HepG2 (cell line): ENCODE measurements around the gene PAQR3. TPM values are rescaled to one million over a fixed set of nuclear protein-coding genes. Genes with fewer than 3 reads are reported as not detected.
A peak's percentile ranks its signal among the peaks of the same experiment; 100 is the strongest.

ENCODE experiments used
- ATAD3A ChIP-seq: sonication (generic); formaldehyde crosslinking; IDR thresholded peaks from 2 replicates; pipeline ENCODE4 v1.4.0; 2020; ENCODE audit warnings: missing genetic modification reagents
- GABPB1 ChIP-seq: IDR thresholded peaks from 2 replicates; pipeline ENCODE4 v1.6.1; 2016; ENCODE audit warnings: mild to moderate bottlenecking, missing genetic modification reagents, moderate library complexity, missing compliant biosample characterization
- GATAD2A ChIP-seq: IDR thresholded peaks from 2 replicates; pipeline ENCODE4 v1.6.1; 2016
- HIC2 ChIP-seq: sonication (generic); formaldehyde crosslinking; IDR thresholded peaks from 2 replicates; pipeline ENCODE4 v1.9.0; 2022; ENCODE audit warnings: low read depth, missing genetic modification reagents
- MED1 ChIP-seq: sonication (generic); formaldehyde crosslinking; IDR thresholded peaks from 2 replicates; pipeline ENCODE4 v1.4.0; 2020; ENCODE audit warnings: missing genetic modification reagents
- MTF1 ChIP-seq: sonication (generic); formaldehyde crosslinking; IDR thresholded peaks from 2 replicates; pipeline ENCODE4 v1.5.0; 2020; ENCODE audit warnings: missing genetic modification reagents
- PHF8 ChIP-seq: sonication (generic); formaldehyde crosslinking; IDR thresholded peaks from 2 replicates; pipeline ENCODE4 v1.5.0; 2020; ENCODE audit warnings: missing genetic modification reagents
- SSRP1 ChIP-seq: IDR thresholded peaks from 2 replicates; pipeline ENCODE4 v1.6.1; 2016; ENCODE audit warnings: control low read depth
- STAT5B ChIP-seq: sonication (generic); formaldehyde crosslinking; IDR thresholded peaks from 2 replicates; pipeline ENCODE4 v1.4.0; 2020; ENCODE audit warnings: missing genetic modification reagents
- WIZ ChIP-seq: sonication (generic); formaldehyde crosslinking; IDR thresholded peaks from 2 replicates; pipeline ENCODE4 v1.5.1; 2020; ENCODE audit warnings: mild to moderate bottlenecking, missing genetic modification reagents
- ZBTB8A ChIP-seq: sonication (generic); formaldehyde crosslinking; IDR thresholded peaks from 2 replicates; pipeline ENCODE4 v1.4.0; 2020; ENCODE audit warnings: mild to moderate bottlenecking, low read depth, missing genetic modification reagents, borderline replicate concordance
- ZFP41 ChIP-seq: sonication (generic); formaldehyde crosslinking; IDR thresholded peaks from 2 replicates; pipeline ENCODE4 v1.4.0; 2020; ENCODE audit warnings: mild to moderate bottlenecking, missing genetic modification reagents, borderline replicate concordance
- ZFP82 ChIP-seq: sonication (generic); formaldehyde crosslinking; IDR thresholded peaks from 2 replicates; pipeline ENCODE4 v1.5.1; 2020; ENCODE audit warnings: mild to moderate bottlenecking, missing genetic modification reagents, borderline replicate concordance
- ZNF264 ChIP-seq: sonication (generic); formaldehyde crosslinking; IDR thresholded peaks from 2 replicates; pipeline ENCODE4 v1.4.0; 2020; ENCODE audit warnings: missing genetic modification reagents
- ZNF367 ChIP-seq: sonication (generic); formaldehyde crosslinking; IDR thresholded peaks from 2 replicates; pipeline ENCODE4 v1.4.0; 2020; ENCODE audit warnings: missing genetic modification reagents, borderline replicate concordance
- ZNF484 ChIP-seq: sonication (generic); formaldehyde crosslinking; IDR thresholded peaks from 2 replicates; pipeline ENCODE4 v1.5.1; 2020; ENCODE audit warnings: mild to moderate bottlenecking, low read depth, missing genetic modification reagents, borderline replicate concordance
- ZNF557 ChIP-seq: sonication (generic); formaldehyde crosslinking; IDR thresholded peaks from 2 replicates; pipeline ENCODE4 v1.4.0; 2020; ENCODE audit warnings: missing genetic modification reagents
- ZNF567 ChIP-seq: sonication (generic); formaldehyde crosslinking; IDR thresholded peaks from 2 replicates; pipeline ENCODE4 v1.8.1; 2023; ENCODE audit warnings: mild to moderate bottlenecking, missing genetic modification reagents, borderline replicate concordance
- ZNF577 ChIP-seq: sonication (generic); formaldehyde crosslinking; IDR thresholded peaks from 2 replicates; pipeline ENCODE4 v1.4.0; 2020; ENCODE audit warnings: mild to moderate bottlenecking, low read depth, missing genetic modification reagents, borderline replicate concordance
- ZNF629 ChIP-seq: sonication (generic); formaldehyde crosslinking; conservative IDR thresholded peaks from 2 replicates; pipeline ENCODE4 v1.5.0; 2020; ENCODE audit warnings: missing genetic modification reagents
- ZNF780A ChIP-seq: sonication (generic); formaldehyde crosslinking; IDR thresholded peaks from 2 replicates; pipeline ENCODE4 v1.8.0; 2022; ENCODE audit warnings: mild to moderate bottlenecking, missing genetic modification reagents, moderate library complexity
- polyA plus RNA-seq, 8 experiments: library from polyadenylated mRNA; depleted of rRNA in 3 of 8; stranded (reverse) in 7 of 8; unstranded in 1 of 8; fragments of >200 nt; fragmentation: Illumina TruSeq in 4 of 8; extraction: Trizol in 4 of 8; gene quantifications; 2 replicates each; pipeline versions ENCODE4 v1.2.1 to v1.2.3, GENCODE V29; 2011 to 2016; ENCODE audit warnings: low read depth in 4 of 8, missing spikeins in 1 of 8, mixed read lengths in 1 of 8; ENCODE audit not compliant: insufficient read depth in 1 of 8
- total RNA-seq, 5 experiments: library from RNA; depleted of rRNA; stranded (reverse); fragments of >200 nt; fragmentation: Illumina TruSeq; extraction: Trizol; gene quantifications; 2 replicates each; pipeline ENCODE4 v1.2.3, GENCODE V29; 2016; ENCODE audit warnings: low read depth in 1 of 5
- TF ChIP-seq, protein P1 (sequence below): sonication (generic); formaldehyde crosslinking; IDR thresholded peaks from 2 replicates; pipeline ENCODE4 v1.4.0; 2020; ENCODE audit warnings: missing genetic modification reagents
- TF ChIP-seq, protein P2 (sequence below): sonication (generic); formaldehyde crosslinking; IDR thresholded peaks from 2 replicates; pipeline ENCODE4 v1.4.0; 2020; ENCODE audit warnings: mild to moderate bottlenecking, missing genetic modification reagents, borderline replicate concordance

PAQR3 gene
- total and polyA plus RNA-seq, 2 of the 13 experiments (the other 11 are each of a cell fraction or from before 2014, with no cell fraction given), result 9.9 to 13.6 TPM

- TF ChIP-seq ZFP41 (CRISPR knock-in tag) (no peak), ZNF577 (no peak), ZFP82 (CRISPR knock-in tag) (no peak), ZNF557 (CRISPR knock-in tag) (no peak), ZNF484 (CRISPR knock-in tag) (no peak), ZNF780A (peak; percentile 100), ZNF629 (CRISPR knock-in tag) (no peak), WIZ (CRISPR knock-in tag) (no peak), SSRP1 (CRISPR knock-in tag) (peak; percentile 71; the same call in 1 of the 2 replicates), ZBTB8A (CRISPR knock-in tag) (no peak), ZNF367 (CRISPR knock-in tag) (no peak), HIC2 (CRISPR knock-in tag) (no peak), ZNF264 (peak; percentile 96), MTF1 (CRISPR knock-in tag) (no peak), ATAD3A (no peak), PHF8 (CRISPR knock-in tag) (no peak), GABPB1 (CRISPR knock-in tag) (no peak), GATAD2A (CRISPR knock-in tag) (peak; percentile 88), ZNF567 (CRISPR knock-in tag) (no peak), MED1 (CRISPR knock-in tag) (peak; percentile 74), STAT5B (CRISPR knock-in tag) (no peak)
- TF ChIP-seq, protein P1, sequence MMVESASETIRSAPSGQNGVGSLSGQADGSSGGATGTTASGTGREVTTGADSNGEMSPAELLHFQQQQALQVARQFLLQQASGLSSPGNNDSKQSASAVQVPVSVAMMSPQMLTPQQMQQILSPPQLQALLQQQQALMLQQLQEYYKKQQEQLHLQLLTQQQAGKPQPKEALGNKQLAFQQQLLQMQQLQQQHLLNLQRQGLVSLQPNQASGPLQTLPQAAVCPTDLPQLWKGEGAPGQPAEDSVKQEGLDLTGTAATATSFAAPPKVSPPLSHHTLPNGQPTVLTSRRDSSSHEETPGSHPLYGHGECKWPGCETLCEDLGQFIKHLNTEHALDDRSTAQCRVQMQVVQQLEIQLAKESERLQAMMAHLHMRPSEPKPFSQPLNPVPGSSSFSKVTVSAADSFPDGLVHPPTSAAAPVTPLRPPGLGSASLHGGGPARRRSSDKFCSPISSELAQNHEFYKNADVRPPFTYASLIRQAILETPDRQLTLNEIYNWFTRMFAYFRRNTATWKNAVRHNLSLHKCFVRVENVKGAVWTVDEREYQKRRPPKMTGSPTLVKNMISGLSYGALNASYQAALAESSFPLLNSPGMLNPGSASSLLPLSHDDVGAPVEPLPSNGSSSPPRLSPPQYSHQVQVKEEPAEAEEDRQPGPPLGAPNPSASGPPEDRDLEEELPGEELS, result peak; percentile 67
- TF ChIP-seq, protein P2, sequence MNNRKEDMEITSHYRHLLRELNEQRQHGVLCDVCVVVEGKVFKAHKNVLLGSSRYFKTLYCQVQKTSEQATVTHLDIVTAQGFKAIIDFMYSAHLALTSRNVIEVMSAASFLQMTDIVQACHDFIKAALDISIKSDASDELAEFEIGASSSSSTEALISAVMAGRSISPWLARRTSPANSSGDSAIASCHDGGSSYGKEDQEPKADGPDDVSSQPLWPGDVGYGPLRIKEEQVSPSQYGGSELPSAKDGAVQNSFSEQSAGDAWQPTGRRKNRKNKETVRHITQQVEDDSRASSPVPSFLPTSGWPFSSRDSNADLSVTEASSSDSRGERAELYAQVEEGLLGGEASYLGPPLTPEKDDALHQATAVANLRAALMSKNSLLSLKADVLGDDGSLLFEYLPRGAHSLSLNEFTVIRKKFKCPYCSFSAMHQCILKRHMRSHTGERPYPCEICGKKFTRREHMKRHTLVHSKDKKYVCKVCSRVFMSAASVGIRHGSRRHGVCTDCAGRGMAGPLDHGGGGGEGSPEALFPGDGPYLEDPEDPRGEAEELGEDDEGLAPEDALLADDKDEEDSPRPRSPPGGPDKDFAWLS (CRISPR knock-in tag), result no peak
Observed at GRCh38 chr4:78862314-78862737, 76.9 kb downstream of the PAQR3 start (continued).
